NCI-H2171 treated with DMSO at 0.1 percent for 48 hours (cell line): ENCODE results near the gene MT1E.
"Not testable (repeated sequence)": the region's sequence is repeated elsewhere in the genome, so short reads cannot be mapped to it uniquely, and the experiment has no call there.

Experiments
- DNase-seq: peaks from one replicate; lab custom pipeline; 2025; lab: John Stamatoyannopoulos, UW

MT1E gene

GRCh38 chr16:56672761-56673536 lies 47.4 kb downstream of the MT1E start:
- DNase-seq = no peak

DNA sequence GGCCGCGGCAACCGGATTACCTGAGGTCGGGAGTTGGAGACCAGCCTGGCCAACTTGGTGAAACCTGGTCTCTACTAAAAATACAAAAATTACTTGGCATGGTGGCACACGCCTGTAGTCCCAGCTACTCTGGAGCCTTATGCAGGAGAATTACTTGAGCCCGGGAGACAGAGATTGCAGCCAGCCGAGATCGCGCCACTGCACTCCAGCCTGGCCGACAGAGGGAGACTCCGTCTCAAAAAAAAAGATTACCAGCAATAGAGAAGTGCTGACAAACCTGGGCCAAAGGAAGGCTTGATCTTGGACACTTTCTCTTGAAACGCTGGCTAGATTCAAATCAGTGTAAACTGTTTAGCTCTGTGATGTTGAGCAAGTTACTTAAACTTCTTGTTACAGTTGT lies 48.3 kb downstream of the MT1E start:
- DNase-seq = no peak

DNA sequence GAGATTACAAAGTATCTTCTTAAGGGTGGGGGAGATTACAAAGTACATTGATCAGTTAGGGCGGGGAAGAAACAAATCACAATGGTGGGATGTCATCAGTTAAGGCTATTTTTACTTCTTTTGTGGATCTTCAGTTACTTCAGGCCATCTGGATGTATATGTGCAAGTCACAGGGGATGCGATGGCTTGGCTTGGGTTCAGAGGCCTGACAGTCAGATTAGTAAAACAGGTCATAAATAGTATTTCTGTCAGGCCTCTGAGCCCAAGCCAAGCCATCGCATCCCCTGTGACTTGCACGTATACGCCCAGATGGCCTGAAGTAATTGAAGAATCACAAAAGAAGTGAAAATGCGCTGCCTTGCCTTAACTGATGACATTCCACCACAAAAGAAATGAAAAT lies 49.0 kb downstream of the MT1E start:
- not testable (repeated sequence) for DNase-seq

DNA sequence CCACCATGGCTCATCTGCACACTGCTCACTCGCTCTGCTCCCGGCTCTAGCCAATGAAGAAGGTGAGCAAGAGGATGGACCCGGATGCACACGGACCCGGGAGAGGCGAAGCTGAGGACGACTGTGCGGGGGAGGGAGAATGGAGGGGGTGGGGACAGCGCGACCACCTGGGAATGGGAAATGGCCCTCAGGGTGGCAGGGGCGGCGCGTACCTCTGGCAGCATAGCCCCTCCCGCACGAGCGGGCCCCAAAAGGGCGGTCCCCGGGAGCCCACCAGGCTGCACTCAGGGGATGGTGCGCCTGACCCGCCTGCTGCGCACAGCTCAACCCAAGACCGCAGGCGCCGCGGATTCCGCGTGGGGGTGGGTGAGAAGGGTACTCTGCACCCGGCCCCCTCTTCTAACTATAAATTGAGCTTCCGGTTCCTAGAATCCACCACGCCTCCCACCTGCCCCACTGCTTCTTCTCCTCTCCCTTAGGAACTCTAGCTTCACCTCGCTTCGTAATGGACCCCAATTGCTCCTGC lies 50.2 kb downstream of the MT1E start:
- DNase-seq = no peak
